ENCODE data around the gene GLRA3. TPM values are rescaled to one million over a fixed set of nuclear protein-coding genes. Genes with fewer than 3 reads are reported as not detected.

GLRA3 gene
- polyA plus RNA-seq, 1 donor (not counting 4 experiments of a cell fraction or from before 2014, with no cell fraction given): not detected

GRCh38 chr4:174595141-174595929 lies 233.7 kb downstream of the GLRA3 start:
- no peak for DNase-seq (ENCODE audit: low read depth, low spot score)
- no peak overlapping the region for H3K27ac ChIP-seq (ENCODE audit: control insufficient read depth, insufficient read depth, low read length)
- H3K4me2 ChIP-seq (ENCODE audit: control insufficient read depth, extremely low read depth, insufficient read depth, low read depth, low read length): no peak overlapping the region
- no peak overlapping the region for H2AFZ ChIP-seq (ENCODE audit: control insufficient read depth, low read length)
- TF ChIP-seq EZH2 (IDR thresholded peaks at IDR 0.05; ENCODE audit: low read length) (no peak), CTCF (optimal IDR thresholded peaks at IDR 0.05 in 1 of 3, IDR thresholded peaks at IDR 0.05 in 1 of 3, conservative IDR thresholded peaks at IDR 0.05 in 1 of 3; ENCODE audit: extremely low read depth in 1 of 3, insufficient read depth in 2 of 3, low read length in 3 of 3) (no peak)
- no peaks in the 10 kb centered on the region for H3K4me1 ChIP-seq (ENCODE audit: control insufficient read depth, extremely low read depth, insufficient read depth, low read length)
- H3K79me2 ChIP-seq (ENCODE audit: control insufficient read depth, insufficient read depth, low read length): no peaks in the 10 kb centered on the region
- no peaks in the 10 kb centered on the region for H3K27me3 ChIP-seq (ENCODE audit: control insufficient read depth, extremely low read depth, insufficient read depth, low read length)
- H3K9ac ChIP-seq (ENCODE audit: control insufficient read depth, extremely low read depth, insufficient read depth, low read length): no peak overlapping the region
- H3K9me3 ChIP-seq (ENCODE audit: control insufficient read depth, low read depth, low read length): no peaks in the 10 kb centered on the region
- H3K9me1 ChIP-seq (ENCODE audit: control insufficient read depth, extremely low read depth, insufficient read depth, low read length): no peaks in the 10 kb centered on the region
- dilution Hi-C loops (cut with MboI; ENCODE audit: extremely low pct_ligation_motif_present, low sequenced_read_pairs): no loop called here
- no peak for FAIRE-seq
- H4K20me1 ChIP-seq (ENCODE audit: control insufficient read depth, extremely low read depth, insufficient read depth, low read length): no peaks in the 10 kb centered on the region
- no peak overlapping the region for H3K4me3 ChIP-seq (ENCODE audit: control insufficient read depth in 2 of 3, extremely low read depth in 1 of 3, insufficient read depth in 2 of 3, low read depth in 1 of 3, low read length in 3 of 3)
- H3K36me3 ChIP-seq (ENCODE audit: control insufficient read depth in 2 of 2, extremely low read depth in 1 of 2, insufficient read depth in 2 of 2, low read length in 2 of 2): no peaks in the 10 kb centered on the region

GRCh38 chr4:174593701-174594100 lies 235.3 kb downstream of the GLRA3 start:
- Histone ChIP-seq H3K27me3 (ENCODE audit: control insufficient read depth, extremely low read depth, insufficient read depth, low read length) (no peaks in the 10 kb centered on the region), H3K9ac (ENCODE audit: control insufficient read depth, extremely low read depth, insufficient read depth, low read length) (no peak overlapping the region), H2AFZ (ENCODE audit: control insufficient read depth, low read length) (no peak overlapping the region), H3K9me3 (ENCODE audit: control insufficient read depth, low read depth, low read length) (no peaks in the 10 kb centered on the region), H4K20me1 (ENCODE audit: control insufficient read depth, extremely low read depth, insufficient read depth, low read length) (no peaks in the 10 kb centered on the region), H3K4me2 (ENCODE audit: control insufficient read depth, extremely low read depth, insufficient read depth, low read depth, low read length) (no peak overlapping the region), H3K4me1 (ENCODE audit: control insufficient read depth, extremely low read depth, insufficient read depth, low read length) (no peaks in the 10 kb centered on the region), H3K27ac (ENCODE audit: control insufficient read depth, insufficient read depth, low read length) (no peak overlapping the region), H3K36me3 (ENCODE audit: control insufficient read depth in 2 of 2, extremely low read depth in 1 of 2, insufficient read depth in 2 of 2, low read length in 2 of 2) (no peaks in the 10 kb centered on the region), H3K9me1 (ENCODE audit: control insufficient read depth, extremely low read depth, insufficient read depth, low read length) (no peaks in the 10 kb centered on the region), H3K79me2 (ENCODE audit: control insufficient read depth, insufficient read depth, low read length) (no peaks in the 10 kb centered on the region), H3K4me3 (ENCODE audit: control insufficient read depth in 2 of 3, extremely low read depth in 1 of 3, insufficient read depth in 2 of 3, low read depth in 1 of 3, low read length in 3 of 3) (no peak overlapping the region)
- no peak for DNase-seq (ENCODE audit: low read depth, low spot score)
- no peak for TF ChIP-seq EZH2 (IDR thresholded peaks at IDR 0.05; ENCODE audit: low read length)
- FAIRE-seq: no peak
- dilution Hi-C loops (cut with MboI; ENCODE audit: extremely low pct_ligation_motif_present, low sequenced_read_pairs): no loop called here

- FAIRE-seq (peak; percentile 55), DNase-seq (ENCODE audit: low read depth, low spot score) (no peak)
- TF ChIP-seq EZH2 (IDR thresholded peaks at IDR 0.05; ENCODE audit: low read length) (no peak), CTCF (optimal IDR thresholded peaks at IDR 0.05 in 1 of 3, IDR thresholded peaks at IDR 0.05 in 1 of 3, conservative IDR thresholded peaks at IDR 0.05 in 1 of 3; ENCODE audit: extremely low read depth in 1 of 3, insufficient read depth in 2 of 3, low read length in 3 of 3) (no peak)
- Histone ChIP-seq H3K27ac (ENCODE audit: control insufficient read depth, insufficient read depth, low read length) (no peak overlapping the region), H4K20me1 (ENCODE audit: control insufficient read depth, extremely low read depth, insufficient read depth, low read length) (no peaks in the 10 kb centered on the region), H3K36me3 (ENCODE audit: control insufficient read depth in 2 of 2, extremely low read depth in 1 of 2, insufficient read depth in 2 of 2, low read length in 2 of 2) (no peaks in the 10 kb centered on the region), H3K9ac (ENCODE audit: control insufficient read depth, extremely low read depth, insufficient read depth, low read length) (no peak overlapping the region), H3K9me1 (ENCODE audit: control insufficient read depth, extremely low read depth, insufficient read depth, low read length) (no peaks in the 10 kb centered on the region), H3K9me3 (ENCODE audit: control insufficient read depth, low read depth, low read length) (no peaks in the 10 kb centered on the region), H3K4me3 (ENCODE audit: control insufficient read depth in 2 of 3, extremely low read depth in 1 of 3, insufficient read depth in 2 of 3, low read depth in 1 of 3, low read length in 3 of 3) (no peak overlapping the region), H3K27me3 (ENCODE audit: control insufficient read depth, extremely low read depth, insufficient read depth, low read length) (no peaks in the 10 kb centered on the region), H3K4me2 (ENCODE audit: control insufficient read depth, extremely low read depth, insufficient read depth, low read depth, low read length) (no peak overlapping the region), H3K79me2 (ENCODE audit: control insufficient read depth, insufficient read depth, low read length) (no peaks in the 10 kb centered on the region), H2AFZ (ENCODE audit: control insufficient read depth, low read length) (no peak overlapping the region), H3K4me1 (ENCODE audit: control insufficient read depth, extremely low read depth, insufficient read depth, low read length) (no peaks in the 10 kb centered on the region)
- dilution Hi-C loops (cut with MboI; ENCODE audit: extremely low pct_ligation_motif_present, low sequenced_read_pairs): no loop called here
Measured at GRCh38 chr4:174592985-174593335, 236.1 kb downstream of the GLRA3 start.
